SK-N-SH treated with all-trans-retinoic acid at 6 μM for 48 hours (cell line): ENCODE results near the gene JAK1.

Experiments used
- OSR1 ChIP-seq: fragments of 250-450 bp; sonication (Bioruptor Pico); IDR thresholded peaks from 2 replicates; pipeline ENCODE4 v1.8.0; 2022; ENCODE audit warnings: moderate library complexity, mild to moderate bottlenecking, inconsistent platforms
- PATZ1 ChIP-seq: fragments of 250-450 bp; sonication (Bioruptor Pico); IDR thresholded peaks from 2 replicates; pipeline ENCODE4 v1.8.0; 2020; ENCODE audit warnings: mild to moderate bottlenecking, moderate library complexity, borderline replicate concordance
- PPARA ChIP-seq: fragments of 250-450 bp; sonication (Bioruptor Pico); IDR thresholded peaks from 2 replicates; pipeline ENCODE4 v1.5.0; 2020; ENCODE audit warnings: mild to moderate bottlenecking, borderline replicate concordance
- RARB ChIP-seq: fragments of 250-450 bp; sonication (Bioruptor Pico); IDR thresholded peaks from 2 replicates; pipeline ENCODE4 v1.8.0; 2021; ENCODE audit warnings: mild to moderate bottlenecking, moderate library complexity
- TOX ChIP-seq: fragments of 250-450 bp; sonication (Bioruptor Pico); IDR thresholded peaks from 2 replicates; pipeline ENCODE4 v1.8.0; 2021; ENCODE audit warnings: mild to moderate bottlenecking, moderate library complexity, borderline replicate concordance
- ZC3H10 ChIP-seq: fragments of 250-450 bp; sonication (Bioruptor Pico); IDR thresholded peaks from 2 replicates; pipeline ENCODE4 v1.5.1; 2021; ENCODE audit warnings: mild to moderate bottlenecking, moderate library complexity
- TF ChIP-seq, protein P1 (sequence below): fragments of 250-450 bp; sonication (Bioruptor Pico); IDR thresholded peaks from 2 replicates; pipeline ENCODE4 v1.8.0; 2021; ENCODE audit warnings: low read depth, mild to moderate bottlenecking, moderate library complexity, borderline replicate concordance

DNA sequence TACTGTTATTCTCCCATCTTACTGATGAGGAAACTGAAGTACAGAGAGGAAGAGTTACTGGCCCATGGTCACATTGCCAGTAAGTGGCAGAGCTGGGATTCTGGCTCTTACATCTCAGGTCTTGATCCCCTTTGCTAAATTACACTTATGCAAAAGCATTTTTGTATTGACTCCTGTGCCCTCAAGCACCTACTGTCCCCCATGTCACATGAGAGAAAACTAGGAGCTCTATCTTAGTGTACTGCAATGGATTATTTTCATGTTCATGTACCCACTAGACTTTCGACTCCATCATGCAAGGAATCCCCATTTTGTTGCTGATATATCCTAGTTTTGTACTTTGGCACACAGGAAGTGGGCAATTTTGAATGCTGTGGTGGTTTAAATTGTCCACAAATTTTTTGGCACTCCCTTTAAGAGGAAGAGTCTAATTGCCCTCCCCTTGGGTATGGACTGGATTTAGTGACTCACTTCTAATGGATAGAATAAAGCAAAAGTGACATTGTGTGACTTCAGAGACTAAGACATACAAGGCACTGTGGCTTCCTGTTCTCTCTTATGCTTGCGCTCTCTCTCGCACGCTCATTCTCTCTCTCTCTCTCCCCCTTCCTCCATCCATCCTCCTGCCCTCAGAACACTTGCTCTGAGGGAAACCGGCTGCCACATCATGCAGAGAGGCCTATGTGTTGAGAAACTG is 43.5 kb upstream of the JAK1 start:
- TF ChIP-seq, protein P1, sequence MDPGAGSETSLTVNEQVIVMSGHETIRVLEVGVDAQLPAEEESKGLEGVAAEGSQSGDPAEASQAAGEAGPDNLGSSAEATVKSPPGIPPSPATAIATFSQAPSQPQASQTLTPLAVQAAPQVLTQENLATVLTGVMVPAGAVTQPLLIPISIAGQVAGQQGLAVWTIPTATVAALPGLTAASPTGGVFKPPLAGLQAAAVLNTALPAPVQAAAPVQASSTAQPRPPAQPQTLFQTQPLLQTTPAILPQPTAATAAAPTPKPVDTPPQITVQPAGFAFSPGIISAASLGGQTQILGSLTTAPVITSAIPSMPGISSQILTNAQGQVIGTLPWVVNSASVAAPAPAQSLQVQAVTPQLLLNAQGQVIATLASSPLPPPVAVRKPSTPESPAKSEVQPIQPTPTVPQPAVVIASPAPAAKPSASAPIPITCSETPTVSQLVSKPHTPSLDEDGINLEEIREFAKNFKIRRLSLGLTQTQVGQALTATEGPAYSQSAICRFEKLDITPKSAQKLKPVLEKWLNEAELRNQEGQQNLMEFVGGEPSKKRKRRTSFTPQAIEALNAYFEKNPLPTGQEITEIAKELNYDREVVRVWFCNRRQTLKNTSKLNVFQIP (CRISPR knock-in tag) = no peak
- TF ChIP-seq RARB (CRISPR knock-in tag) (no peak), TOX (CRISPR knock-in tag) (no peak), PATZ1 (CRISPR knock-in tag) (no peak), OSR1 (CRISPR knock-in tag) (no peak), ZC3H10 (no peak), PPARA (CRISPR knock-in tag) (no peak)
